Mesothelial cell of epicardium (in vitro differentiated cells): ENCODE data around the gene KIAA0930. TPM values are rescaled to one million over a fixed set of nuclear protein-coding genes. Genes with fewer than 3 reads are reported as not detected.

Experiments
- DNase-seq, 2 experiments: peaks; one replicate each; pipeline ENCODE4 v3.0.0; 2021; ENCODE audit warnings: low spot score in 2 of 2; ENCODE audit not compliant: unreplicated experiment in 2 of 2
- H3K27ac Mint-ChIP-seq: 2 replicates; pipeline ENCODE4 v1.8.0; 2021; ENCODE audit warnings: mixed read lengths
- H3K27me3 Mint-ChIP-seq: 2 replicates; pipeline ENCODE4 v1.8.0; 2021; ENCODE audit warnings: low read depth, mixed read lengths
- H3K36me3 Mint-ChIP-seq: 2 replicates; pipeline ENCODE4 v1.8.0; 2021; ENCODE audit warnings: mixed read lengths
- H3K4me1 Mint-ChIP-seq: 2 replicates; pipeline ENCODE4 v1.8.0; 2021; ENCODE audit warnings: mixed read lengths
- H3K4me3 Mint-ChIP-seq: 2 replicates; pipeline ENCODE4 v1.8.0; 2021; ENCODE audit warnings: mild to moderate bottlenecking, moderate library complexity, mixed read lengths
- H3K9me3 Mint-ChIP-seq: 2 replicates; pipeline ENCODE4 v1.8.0; 2021; ENCODE audit warnings: mixed read lengths
- total RNA-seq: library from RNA; stranded (reverse); gene quantifications from 3 replicates; pipeline ENCODE4 v1.2.1, GENCODE V29; 2021
- TF ChIP-seq, protein P1 (sequence below): fragments of 200-600 bp; sonication (generic); IDR thresholded peaks from one replicate; pipeline ENCODE4 v1.5.0; 2021; ENCODE audit warnings: antibody characterized with exemption; ENCODE audit not compliant: unreplicated experiment

The KIAA0930 gene
- total RNA-seq, 1 donor from 2014 or later: 31.1 TPM

DNA sequence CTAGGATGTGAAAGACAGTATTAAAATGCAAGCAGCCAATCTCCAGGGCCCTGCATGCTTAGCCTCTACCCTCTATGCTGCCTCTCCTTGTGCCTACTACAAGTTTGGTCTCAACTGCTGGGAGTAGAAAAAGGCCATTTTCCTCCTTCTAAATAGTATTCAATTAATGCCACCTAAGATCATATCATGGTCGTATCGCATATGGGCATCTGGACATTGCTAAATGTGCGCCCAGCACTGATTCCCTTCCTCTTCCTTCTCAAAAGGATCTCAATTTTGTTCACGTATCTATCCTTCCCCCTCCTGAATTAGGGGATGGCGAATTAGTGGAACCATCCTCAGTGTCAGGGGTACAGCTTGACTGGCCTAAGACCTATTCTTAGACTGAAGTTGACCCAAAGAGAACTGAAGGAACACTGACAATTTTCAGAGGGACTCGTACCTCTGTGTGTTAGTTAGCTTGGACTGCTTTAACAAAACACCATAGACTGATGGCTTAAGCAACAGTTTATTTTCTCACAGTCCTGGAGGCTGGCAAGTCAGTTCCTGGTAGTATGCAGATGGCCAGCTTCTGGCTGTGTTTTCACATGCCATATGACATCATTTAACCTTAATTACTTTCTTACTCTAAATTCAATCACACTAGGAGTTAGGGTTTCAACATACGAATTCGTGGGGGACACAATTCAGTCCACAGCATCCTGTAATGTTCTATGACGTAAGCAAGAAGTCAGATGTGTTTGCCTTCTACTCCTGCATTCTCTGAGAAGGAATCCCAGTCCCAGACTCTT lies 85.4 kb downstream of the KIAA0930 start:
- Mint-ChIP-seq H3K27ac (no peak overlapping the region), H3K27me3 (no peaks in the 10 kb centered on the region), H3K4me1 (peaks cover 20% of the 10 kb centered on the region), H3K36me3 (peaks cover 9% of the 10 kb centered on the region), H3K4me3 (no peak overlapping the region), H3K9me3 (no peaks in the 10 kb centered on the region)
- TF ChIP-seq, protein P1, sequence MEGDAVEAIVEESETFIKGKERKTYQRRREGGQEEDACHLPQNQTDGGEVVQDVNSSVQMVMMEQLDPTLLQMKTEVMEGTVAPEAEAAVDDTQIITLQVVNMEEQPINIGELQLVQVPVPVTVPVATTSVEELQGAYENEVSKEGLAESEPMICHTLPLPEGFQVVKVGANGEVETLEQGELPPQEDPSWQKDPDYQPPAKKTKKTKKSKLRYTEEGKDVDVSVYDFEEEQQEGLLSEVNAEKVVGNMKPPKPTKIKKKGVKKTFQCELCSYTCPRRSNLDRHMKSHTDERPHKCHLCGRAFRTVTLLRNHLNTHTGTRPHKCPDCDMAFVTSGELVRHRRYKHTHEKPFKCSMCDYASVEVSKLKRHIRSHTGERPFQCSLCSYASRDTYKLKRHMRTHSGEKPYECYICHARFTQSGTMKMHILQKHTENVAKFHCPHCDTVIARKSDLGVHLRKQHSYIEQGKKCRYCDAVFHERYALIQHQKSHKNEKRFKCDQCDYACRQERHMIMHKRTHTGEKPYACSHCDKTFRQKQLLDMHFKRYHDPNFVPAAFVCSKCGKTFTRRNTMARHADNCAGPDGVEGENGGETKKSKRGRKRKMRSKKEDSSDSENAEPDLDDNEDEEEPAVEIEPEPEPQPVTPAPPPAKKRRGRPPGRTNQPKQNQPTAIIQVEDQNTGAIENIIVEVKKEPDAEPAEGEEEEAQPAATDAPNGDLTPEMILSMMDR: no peak
- DNase-seq: no peak

DNA sequence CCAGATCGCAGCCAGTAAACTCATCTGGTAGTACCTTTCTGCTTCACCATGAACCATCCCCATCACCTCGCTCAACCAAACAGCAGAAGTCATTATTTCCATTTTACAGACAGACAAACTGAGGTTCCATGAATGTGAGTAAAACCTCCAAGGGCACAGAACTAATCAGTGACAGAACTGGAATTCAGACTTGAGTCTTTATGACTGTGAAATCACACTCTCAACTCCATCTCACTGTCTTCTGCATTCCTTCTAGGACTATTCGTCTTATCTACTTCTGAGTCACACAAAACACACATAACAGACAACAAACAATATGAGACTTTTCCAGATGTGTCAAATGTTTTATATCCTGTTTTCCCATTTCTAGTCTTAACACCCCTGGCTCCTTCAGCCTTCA lies 86.3 kb downstream of the KIAA0930 start:
- TF ChIP-seq, protein P1: no peak
- H3K36me3 Mint-ChIP-seq: peaks cover 9% of the 10 kb centered on the region
- H3K4me3 Mint-ChIP-seq: no peak overlapping the region
- H3K4me1 Mint-ChIP-seq: peaks cover 20% of the 10 kb centered on the region
- no peaks in the 10 kb centered on the region for H3K9me3 Mint-ChIP-seq
- DNase-seq: no peak
- no peak overlapping the region for H3K27ac Mint-ChIP-seq
- H3K27me3 Mint-ChIP-seq: no peaks in the 10 kb centered on the region

DNA sequence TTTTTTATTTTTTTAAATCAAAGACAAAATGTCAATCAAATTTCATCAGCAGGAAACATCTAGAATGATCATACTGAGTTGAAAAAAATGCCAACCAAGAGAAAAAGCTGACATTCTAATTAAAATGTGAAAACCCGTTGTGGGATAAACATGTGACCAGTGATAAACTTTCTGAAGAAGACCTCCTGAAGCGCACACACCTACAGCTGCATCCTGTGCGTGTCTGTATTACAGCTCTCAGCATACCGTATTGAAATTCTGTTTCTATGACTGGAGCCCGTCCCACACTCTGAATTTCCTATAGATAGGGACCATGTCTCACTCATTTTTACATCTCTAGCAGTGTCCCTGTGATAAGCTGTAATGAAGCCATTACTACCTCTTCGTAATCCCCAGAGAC lies 89.2 kb downstream of the KIAA0930 start:
- DNase-seq: no peak
- H3K9me3 Mint-ChIP-seq: peaks cover 3% of the 10 kb centered on the region
- H3K4me3 Mint-ChIP-seq: no peak overlapping the region
- no peaks in the 10 kb centered on the region for H3K4me1 Mint-ChIP-seq
- H3K36me3 Mint-ChIP-seq: peaks cover 1% of the 10 kb centered on the region
- no peak overlapping the region for H3K27ac Mint-ChIP-seq
- TF ChIP-seq, protein P1: no peak
- H3K27me3 Mint-ChIP-seq: no peaks in the 10 kb centered on the region

DNA sequence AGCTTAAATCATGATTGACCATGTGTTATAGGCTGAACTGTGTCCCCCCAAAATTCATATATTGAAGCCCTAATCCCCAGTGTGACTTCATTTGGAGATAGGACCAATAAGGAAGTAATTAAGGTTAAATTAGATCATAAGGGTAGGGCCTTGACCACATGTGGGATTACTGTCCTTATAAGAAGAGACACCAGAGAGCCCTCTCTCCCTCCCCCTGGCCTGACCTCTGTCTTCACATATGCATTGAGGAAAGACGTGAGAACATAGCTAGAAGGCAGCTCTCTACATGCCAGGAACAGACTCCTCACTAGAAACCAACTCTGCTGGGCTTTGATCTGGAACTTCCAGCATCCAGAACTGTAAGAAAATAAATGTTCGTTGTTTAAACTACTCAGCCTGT lies 90.6 kb downstream of the KIAA0930 start:
- Mint-ChIP-seq H3K36me3 (peaks cover 1% of the 10 kb centered on the region), H3K4me1 (no peaks in the 10 kb centered on the region), H3K9me3 (peaks cover 13% of the 10 kb centered on the region), H3K27me3 (no peaks in the 10 kb centered on the region), H3K4me3 (no peak overlapping the region), H3K27ac (no peak overlapping the region)
- DNase-seq: no peak
- TF ChIP-seq, protein P1: no peak

DNA sequence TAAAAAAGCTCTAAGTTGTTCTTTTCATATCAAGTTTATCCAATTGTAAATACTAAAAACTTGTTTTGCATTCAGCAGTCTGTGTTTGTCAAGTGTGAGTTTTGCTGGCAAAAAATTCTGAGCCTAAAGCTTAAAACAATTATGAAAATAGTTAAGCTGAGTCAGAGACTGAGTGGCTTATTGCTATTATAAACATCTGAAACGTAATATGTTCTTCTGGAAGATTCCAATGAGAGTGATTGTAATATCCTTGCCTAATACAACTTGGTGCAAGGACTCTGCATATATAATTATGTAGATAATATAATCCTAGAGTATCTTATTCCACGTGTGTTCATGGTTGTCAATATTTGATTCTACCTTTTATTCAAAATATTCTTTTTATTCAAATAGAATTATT lies 91.0 kb downstream of the KIAA0930 start:
- peaks cover 18% of the 10 kb centered on the region for H3K9me3 Mint-ChIP-seq
- H3K4me3 Mint-ChIP-seq: no peak overlapping the region
- H3K27ac Mint-ChIP-seq: no peak overlapping the region
- TF ChIP-seq, protein P1: no peak
- no peaks in the 10 kb centered on the region for H3K27me3 Mint-ChIP-seq
- DNase-seq: no peak
- H3K4me1 Mint-ChIP-seq: no peaks in the 10 kb centered on the region
- H3K36me3 Mint-ChIP-seq: peaks cover 1% of the 10 kb centered on the region
